OCI-M2 (cell line): ENCODE data around the gene SIRT2.

Experiments
- DNase-seq: peaks from one replicate; lab custom pipeline; 2025; ENCODE audit not compliant: unreplicated experiment; lab: John Stamatoyannopoulos, UW

SIRT2 gene

GRCh38 chr19:38920602-38921419 is 21.4 kb upstream of the SIRT2 start:
- no peak for DNase-seq

GRCh38 chr19:38919837-38920601 is 20.6 kb upstream of the SIRT2 start:
- DNase-seq = no peak

GRCh38 chr19:38918526-38918925 is 19.1 kb upstream of the SIRT2 start:
- DNase-seq = no peak

- peak; percentile 33 for DNase-seq
These were observed 18.6 kb upstream of the SIRT2 start for GRCh38 chr19:38917921-38918491.

GRCh38 chr19:38917516-38917915 is 18.1 kb upstream of the SIRT2 start:
- no peak for DNase-seq

GRCh38 chr19:38915329-38916321 is 16.2 kb upstream of the SIRT2 start:
- DNase-seq = no peak

- no peak for DNase-seq
These were observed 14.5 kb upstream of the SIRT2 start for GRCh38 chr19:38913958-38914357.

GRCh38 chr19:38912600-38913514 is 13.4 kb upstream of the SIRT2 start:
- DNase-seq = no peak

- no peak for DNase-seq
These were observed 12.1 kb upstream of the SIRT2 start for GRCh38 chr19:38911388-38912001.

- DNase-seq = no peak
These were observed 11.1 kb upstream of the SIRT2 start for GRCh38 chr19:38910488-38910887.

GRCh38 chr19:38908911-38909310 is 9.5 kb upstream of the SIRT2 start:
- DNase-seq = no peak

GRCh38 chr19:38907670-38908069 is 8.3 kb upstream of the SIRT2 start:
- DNase-seq = no peak

- DNase-seq = no peak
These were observed 7.8 kb upstream of the SIRT2 start for GRCh38 chr19:38907227-38907626.

GRCh38 chr19:38905620-38906019 is 6.2 kb upstream of the SIRT2 start:
- no peak for DNase-seq

GRCh38 chr19:38904581-38905539 is 5.4 kb upstream of the SIRT2 start:
- no peak for DNase-seq

- DNase-seq = no peak
These were observed 2.3 kb upstream of the SIRT2 start for GRCh38 chr19:38901683-38902082.

- no peak for DNase-seq
These were observed 1.3 kb upstream of the SIRT2 start for GRCh38 chr19:38900743-38901190.

GRCh38 chr19:38900202-38900629 is 798 bp upstream of the SIRT2 start:
- peak; percentile 95 for DNase-seq
